Colonic mucosa (tissue), 4 donors: Measurements from ENCODE around the gene AFP. TPM values are rescaled to one million over a fixed set of nuclear protein-coding genes. Genes with fewer than 3 reads are reported as not detected.

Experiments
- DNase-seq: peaks from one replicate; pipeline ENCODE4 v3.0.0-alpha.2; 2020
- H3K27ac ChIP-seq: fragments of 200-600 bp; one replicate; pipeline ENCODE4 v1.8.0; 2021
- H3K27me3 ChIP-seq: fragments of 200-600 bp; one replicate; pipeline ENCODE4 v1.8.0; 2021
- H3K36me3 ChIP-seq: fragments of 200-600 bp; one replicate; pipeline ENCODE4 v1.8.0; 2021
- H3K4me1 ChIP-seq: fragments of 200-600 bp; one replicate; pipeline ENCODE4 v1.8.0; 2021; ENCODE audit warnings: mild to moderate bottlenecking
- H3K4me3 ChIP-seq: fragments of 200-600 bp; one replicate; pipeline ENCODE4 v1.8.0; 2021
- H3K9ac ChIP-seq, 2 donors: one replicate each; pipeline ENCODE4 v1.7.0; 2013; ENCODE audit warnings: control low read depth in 2 of 2, low read depth in 2 of 2, low read length in 2 of 2
- H3K9me3 ChIP-seq: fragments of 200-600 bp; one replicate; pipeline ENCODE4 v1.8.0; 2021
- intact Hi-C: fragments of 100-400 bp; cut with DNase I; formaldehyde crosslinking; loops from one replicate; pipeline ENCODE4 v1.14.1; 2022
- total RNA-seq, 2 donors: library from RNA; stranded (reverse); fragmentation: NEBNext Ultra II Directional in 1 of 2; extraction: Animal tissue kit (Norgen Biotek cat#: 25700) in 1 of 2; gene quantifications; one replicate each; pipeline ENCODE4 v1.2.1, GENCODE V29; 2021
- TF ChIP-seq, protein P1 (sequence below): fragments of 200-600 bp; IDR thresholded peaks from one replicate; pipeline ENCODE4 v1.8.0; 2022; ENCODE audit warnings: antibody characterized with exemption, mild to moderate bottlenecking
- donor health status: healthy.
- donor health status: DM: no; HTN: no; CAD: no.
- donor health status: DM: no; HTN: no; CAD: no.

Gene AFP
- total RNA-seq, 2 donors from 2014 or later = 0.48 to 4.6 TPM

DNA sequence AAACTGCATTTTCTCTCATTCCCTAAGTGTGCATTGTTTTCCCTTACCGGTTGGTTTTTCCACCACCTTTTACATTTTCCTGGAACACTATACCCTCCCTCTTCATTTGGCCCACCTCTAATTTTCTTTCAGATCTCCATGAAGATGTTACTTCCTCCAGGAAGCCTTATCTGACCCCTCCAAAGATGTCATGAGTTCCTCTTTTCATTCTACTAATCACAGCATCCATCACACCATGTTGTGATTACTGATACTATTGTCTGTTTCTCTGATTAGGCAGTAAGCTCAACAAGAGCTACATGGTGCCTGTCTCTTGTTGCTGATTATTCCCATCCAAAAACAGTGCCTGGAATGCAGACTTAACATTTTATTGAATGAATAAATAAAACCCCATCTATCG is 2.9 kb upstream of the AFP start:
- Histone ChIP-seq H3K9me3 (no peaks in the 10 kb centered on the region), H3K4me1 (no peaks in the 10 kb centered on the region), H3K9ac (no peak overlapping the region), H3K27ac (no peak overlapping the region), H3K4me3 (no peak overlapping the region), H3K27me3 (no peaks in the 10 kb centered on the region), H3K36me3 (no peaks in the 10 kb centered on the region)
- TF ChIP-seq, protein P1, sequence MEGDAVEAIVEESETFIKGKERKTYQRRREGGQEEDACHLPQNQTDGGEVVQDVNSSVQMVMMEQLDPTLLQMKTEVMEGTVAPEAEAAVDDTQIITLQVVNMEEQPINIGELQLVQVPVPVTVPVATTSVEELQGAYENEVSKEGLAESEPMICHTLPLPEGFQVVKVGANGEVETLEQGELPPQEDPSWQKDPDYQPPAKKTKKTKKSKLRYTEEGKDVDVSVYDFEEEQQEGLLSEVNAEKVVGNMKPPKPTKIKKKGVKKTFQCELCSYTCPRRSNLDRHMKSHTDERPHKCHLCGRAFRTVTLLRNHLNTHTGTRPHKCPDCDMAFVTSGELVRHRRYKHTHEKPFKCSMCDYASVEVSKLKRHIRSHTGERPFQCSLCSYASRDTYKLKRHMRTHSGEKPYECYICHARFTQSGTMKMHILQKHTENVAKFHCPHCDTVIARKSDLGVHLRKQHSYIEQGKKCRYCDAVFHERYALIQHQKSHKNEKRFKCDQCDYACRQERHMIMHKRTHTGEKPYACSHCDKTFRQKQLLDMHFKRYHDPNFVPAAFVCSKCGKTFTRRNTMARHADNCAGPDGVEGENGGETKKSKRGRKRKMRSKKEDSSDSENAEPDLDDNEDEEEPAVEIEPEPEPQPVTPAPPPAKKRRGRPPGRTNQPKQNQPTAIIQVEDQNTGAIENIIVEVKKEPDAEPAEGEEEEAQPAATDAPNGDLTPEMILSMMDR = no peak
- no peak for DNase-seq
- intact Hi-C loops = no loop called here

DNA sequence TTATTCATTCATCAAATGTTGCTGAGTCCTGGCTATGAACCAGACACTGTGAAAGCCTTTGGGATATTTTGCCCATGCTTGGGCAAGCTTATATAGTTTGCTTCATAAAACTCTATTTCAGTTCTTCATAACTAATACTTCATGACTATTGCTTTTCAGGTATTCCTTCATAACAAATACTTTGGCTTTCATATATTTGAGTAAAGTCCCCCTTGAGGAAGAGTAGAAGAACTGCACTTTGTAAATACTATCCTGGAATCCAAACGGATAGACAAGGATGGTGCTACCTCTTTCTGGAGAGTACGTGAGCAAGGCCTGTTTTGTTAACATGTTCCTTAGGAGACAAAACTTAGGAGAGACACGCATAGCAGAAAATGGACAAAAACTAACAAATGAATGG is 1.7 kb upstream of the AFP start:
- TF ChIP-seq, protein P1 = peak; percentile 34
- H3K9ac ChIP-seq = no peak overlapping the region
- no peaks in the 10 kb centered on the region for H3K36me3 ChIP-seq
- H3K4me1 ChIP-seq = no peaks in the 10 kb centered on the region
- DNase-seq = no peak
- no peaks in the 10 kb centered on the region for H3K9me3 ChIP-seq
- intact Hi-C loops = no loop called here
- no peak overlapping the region for H3K4me3 ChIP-seq
- H3K27me3 ChIP-seq = no peaks in the 10 kb centered on the region
- no peak overlapping the region for H3K27ac ChIP-seq

DNA sequence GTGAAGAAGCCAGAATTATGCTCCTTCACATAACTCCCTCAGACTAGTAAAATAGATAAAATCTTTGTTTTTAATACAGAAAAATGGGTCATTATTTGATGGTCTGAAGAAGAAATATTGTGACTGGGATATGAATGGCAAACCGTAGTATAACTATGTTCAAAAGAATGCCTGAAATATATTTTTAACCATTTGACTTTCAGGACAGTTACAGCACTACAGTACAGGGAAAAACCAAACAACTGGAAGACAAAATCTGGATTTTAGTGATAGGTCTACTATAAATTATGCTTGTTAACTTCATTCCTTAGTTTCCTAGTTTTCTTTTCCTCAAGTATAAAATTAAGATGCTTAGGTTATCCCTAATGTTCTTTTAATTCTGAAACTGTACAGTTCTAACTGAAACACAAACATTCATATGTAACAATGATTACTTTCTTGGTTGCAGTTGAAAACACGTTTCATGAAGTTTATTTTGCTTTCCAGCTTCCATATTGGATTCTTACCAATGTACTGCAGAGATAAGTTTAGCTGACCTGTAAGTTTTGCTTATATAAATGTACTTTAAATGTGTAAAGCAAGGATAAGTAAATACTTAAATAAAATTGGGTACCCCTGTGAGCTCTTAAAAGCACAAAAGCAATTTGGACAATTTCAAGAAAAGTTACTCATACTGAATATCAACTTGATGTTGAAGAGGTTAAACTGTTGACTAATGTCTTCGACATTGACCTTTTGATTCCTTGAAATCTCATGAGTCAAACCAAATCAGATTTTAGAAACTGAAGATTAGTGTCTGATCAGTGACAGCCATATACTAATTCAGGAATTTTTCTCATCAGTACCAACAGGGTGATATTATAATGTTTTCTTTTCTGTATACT is 895 bp downstream of the AFP start:
- no peak overlapping the region for H3K4me3 ChIP-seq
- H3K9me3 ChIP-seq = no peaks in the 10 kb centered on the region
- H3K27ac ChIP-seq = no peak overlapping the region
- H3K27me3 ChIP-seq = no peaks in the 10 kb centered on the region
- DNase-seq = no peak
- H3K36me3 ChIP-seq = no peaks in the 10 kb centered on the region
- no peak overlapping the region for H3K9ac ChIP-seq
- TF ChIP-seq, protein P1 = no peak
- intact Hi-C loops = no loop called here
- H3K4me1 ChIP-seq = no peaks in the 10 kb centered on the region

DNA sequence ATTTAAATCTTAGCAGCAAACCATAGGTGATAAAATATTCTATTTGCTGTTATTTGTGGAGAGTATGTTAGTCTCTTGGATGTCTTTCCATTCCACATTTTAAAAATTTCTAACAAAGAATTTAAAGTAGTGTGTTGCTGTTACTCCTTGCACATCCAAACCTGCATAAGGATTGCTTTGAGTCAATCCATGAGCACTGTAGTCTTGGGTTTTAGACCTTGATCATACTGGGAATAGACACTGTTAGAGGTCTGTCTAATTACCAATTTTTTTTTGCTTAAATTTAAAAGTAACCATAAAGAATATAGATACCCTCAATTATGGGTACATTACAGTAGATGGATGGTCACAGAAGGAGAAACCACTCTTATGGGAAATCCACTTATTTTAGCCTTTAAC is 1.5 kb downstream of the AFP start:
- intact Hi-C loops = no loop called here
- Histone ChIP-seq H3K4me1 (no peaks in the 10 kb centered on the region), H3K27ac (no peak overlapping the region), H3K4me3 (no peak overlapping the region), H3K27me3 (no peaks in the 10 kb centered on the region), H3K36me3 (no peaks in the 10 kb centered on the region), H3K9me3 (no peaks in the 10 kb centered on the region), H3K9ac (no peak overlapping the region)
- TF ChIP-seq, protein P1 = no peak
- DNase-seq = no peak

DNA sequence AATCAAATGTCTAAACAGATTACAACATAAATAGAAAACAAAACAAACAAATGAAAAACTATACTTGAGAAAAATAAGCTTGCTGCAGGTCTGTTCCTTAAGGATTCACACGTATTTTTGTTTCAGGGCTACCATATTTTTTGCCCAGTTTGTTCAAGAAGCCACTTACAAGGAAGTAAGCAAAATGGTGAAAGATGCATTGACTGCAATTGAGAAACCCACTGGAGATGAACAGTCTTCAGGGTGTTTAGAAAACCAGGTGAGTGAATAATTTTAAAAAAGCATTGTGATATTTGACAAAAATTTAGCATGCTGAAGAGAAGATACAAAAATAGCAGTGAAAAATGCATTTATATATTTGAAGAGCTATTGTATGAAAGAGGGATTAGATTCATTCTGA is 2.0 kb downstream of the AFP start:
- no peak overlapping the region for H3K4me3 ChIP-seq
- TF ChIP-seq, protein P1 = no peak
- no peak overlapping the region for H3K9ac ChIP-seq
- no peaks in the 10 kb centered on the region for H3K27me3 ChIP-seq
- H3K4me1 ChIP-seq = no peaks in the 10 kb centered on the region
- H3K36me3 ChIP-seq = no peaks in the 10 kb centered on the region
- no peak overlapping the region for H3K27ac ChIP-seq
- H3K9me3 ChIP-seq = no peaks in the 10 kb centered on the region
- DNase-seq = no peak
- intact Hi-C loops = no loop called here
